GM12878 (cell line): ENCODE measurements around the gene FLAD1. TPM values are rescaled to one million over a fixed set of nuclear protein-coding genes. Genes with fewer than 3 reads are reported as not detected.

Source experiments
- CBX3 ChIP-seq: fragments of 200-600 bp; sonication (generic); IDR thresholded peaks from 2 replicates; pipeline ENCODE4 v1.6.1; 2016; ENCODE audit warnings: low read depth, borderline replicate concordance
- CHD4 ChIP-seq: fragments of 200-600 bp; sonication (generic); IDR thresholded peaks from 2 replicates; pipeline ENCODE4 v1.6.1; 2016; ENCODE audit warnings: mild to moderate bottlenecking
- FOXK2 ChIP-seq: fragments of 450-650 bp; IDR thresholded peaks from 2 replicates; pipeline ENCODE4 v1.6.1; 2017; ENCODE audit warnings: mild to moderate bottlenecking, moderate library complexity
- GABPA ChIP-seq: IDR thresholded peaks from 2 replicates; pipeline ENCODE4 v1.6.1; 2014; ENCODE audit warnings: antibody characterized with exemption, low read depth, mild to moderate bottlenecking, inconsistent platforms
- GATAD2B ChIP-seq: fragments of 450-650 bp; conservative IDR thresholded peaks from 2 replicates; pipeline ENCODE4 v1.6.1; 2017; ENCODE audit warnings: low read depth, mild to moderate bottlenecking, moderate library complexity
- IKZF1 ChIP-seq: fragments of 450-650 bp; conservative IDR thresholded peaks from 2 replicates; pipeline ENCODE4 v1.6.1; 2017; ENCODE audit warnings: antibody characterized with exemption, mild to moderate bottlenecking
- NR2F1 ChIP-seq: fragments of 450-650 bp; conservative IDR thresholded peaks from 2 replicates; pipeline ENCODE4 v1.6.1; 2017; ENCODE audit warnings: mild to moderate bottlenecking
- POLR2A ChIP-seq: IDR thresholded peaks from 2 replicates; pipeline ENCODE4 v1.6.1; 2011; ENCODE audit warnings: low read depth, mild to moderate bottlenecking, low read length
- RAD51 ChIP-seq: fragments of 450-650 bp; IDR thresholded peaks from 2 replicates; pipeline ENCODE4 v1.6.1; 2016; ENCODE audit warnings: moderate library complexity, mild to moderate bottlenecking, inconsistent platforms
- polyA plus RNA-seq, 11 experiments: library from polyadenylated mRNA; depleted of rRNA in 4 of 11; unstranded in 6 of 11; stranded (reverse) in 5 of 11; fragments of >200 nt; fragmentation: Nextera tagmentation in 4 of 11; fragmentation: Illumina TruSeq in 1 of 11; extraction: Ambion mirVana in 4 of 11; extraction: Trizol in 1 of 11; gene quantifications; 1 replicate in 1 of 11; 2 replicates in 10 of 11; pipeline versions ENCODE4 v1.2.1 to v1.2.3, GENCODE V29; 2011 to 2016; ENCODE audit warnings: inconsistent platforms in 2 of 11, missing spikeins in 2 of 11, low read depth in 1 of 11
- total RNA-seq, 4 experiments: library from RNA; depleted of rRNA in 3 of 4; stranded (reverse); fragments of >200 nt in 3 of 4; fragmentation: Illumina TruSeq in 1 of 4; extraction: Trizol in 1 of 4; gene quantifications; 2 replicates each; pipeline versions ENCODE4 v1.2.1 to v1.2.3, GENCODE V29; 2013 to 2021
- TF ChIP-seq, protein P1 (sequence below): fragments of 450-650 bp; IDR thresholded peaks from 2 replicates; pipeline ENCODE4 v1.6.1; 2017; ENCODE audit warnings: mild to moderate bottlenecking, moderate library complexity
- TF ChIP-seq, protein P2 (sequence below): fragments of 450-650 bp; IDR thresholded peaks from 2 replicates; pipeline ENCODE4 v1.6.1; 2017; ENCODE audit warnings: low read depth, mild to moderate bottlenecking, moderate library complexity
- TF ChIP-seq, protein P3 (sequence below): fragments of 450-650 bp; IDR thresholded peaks from 2 replicates; pipeline ENCODE4 v1.6.1; 2016; ENCODE audit warnings: mild to moderate bottlenecking, moderate library complexity, borderline replicate concordance
- TF ChIP-seq, protein P4 (sequence below): IDR thresholded peaks from 2 replicates; pipeline ENCODE4 v1.6.1; 2012; ENCODE audit warnings: low read length, inconsistent platforms
- TF ChIP-seq, protein P5 (sequence below): IDR thresholded peaks from 2 replicates; pipeline ENCODE4 v1.6.1; 2011; ENCODE audit warnings: borderline replicate concordance, low read depth, mild to moderate bottlenecking, moderate library complexity, mixed read lengths, low read length; ENCODE audit not compliant: insufficient read depth; ENCODE audit errors: extremely low read length
- TF ChIP-seq, protein P6 (sequence below): IDR thresholded peaks from 2 replicates; pipeline ENCODE4 v1.6.1; 2011; ENCODE audit warnings: low read depth, mild to moderate bottlenecking, low read length, moderate library complexity, borderline replicate concordance; ENCODE audit errors: extremely low read depth

Gene FLAD1
- total and polyA plus RNA-seq, 10 of the 15 experiments (the other 5 are each of a cell fraction or from before 2014, with no cell fraction given), result 22.9 to 93.4 (median 56.6) TPM

DNA sequence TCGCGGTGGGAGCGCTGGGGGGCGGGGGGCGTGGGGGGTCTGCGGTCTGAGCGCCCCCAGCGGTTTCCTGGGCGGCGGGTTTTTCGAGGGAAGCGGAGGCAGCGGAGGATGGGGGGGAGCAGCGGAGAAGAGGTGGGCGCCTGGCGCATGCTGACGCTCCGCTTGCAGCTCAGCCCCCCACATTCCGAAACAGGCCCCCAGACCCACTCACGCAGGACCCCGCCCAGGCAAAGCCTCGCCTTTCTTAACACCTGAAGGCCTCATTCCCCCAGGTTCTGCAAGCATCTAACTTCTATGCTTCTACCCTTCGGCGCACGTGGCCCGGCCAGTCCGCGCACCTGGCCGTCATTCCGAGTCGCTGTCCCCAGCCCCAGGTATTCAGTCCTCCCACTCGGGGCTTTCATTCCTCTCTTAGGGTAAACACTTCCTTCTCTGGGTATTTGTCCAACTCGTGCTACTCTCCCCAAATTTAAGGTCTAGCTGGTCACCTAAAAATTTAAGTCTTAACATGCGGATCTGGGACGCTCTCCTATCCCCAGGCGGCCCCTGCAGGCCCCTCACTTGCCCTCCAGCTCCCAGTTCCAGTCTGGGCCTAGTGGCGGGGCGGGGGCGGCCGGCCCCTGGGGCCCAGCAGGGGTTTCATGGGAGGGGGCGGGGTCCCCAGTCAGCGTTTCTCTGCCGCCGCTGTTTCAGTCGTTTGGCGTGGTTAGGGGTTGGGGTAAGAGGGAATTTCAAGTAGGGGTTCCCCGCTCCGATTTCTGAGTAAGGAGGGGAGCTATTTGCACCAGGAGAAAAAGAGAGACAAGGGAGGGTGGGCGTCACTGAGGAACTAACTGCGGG is 16.6 kb downstream of the FLAD1 start (continued):
- TF ChIP-seq, protein P1, sequence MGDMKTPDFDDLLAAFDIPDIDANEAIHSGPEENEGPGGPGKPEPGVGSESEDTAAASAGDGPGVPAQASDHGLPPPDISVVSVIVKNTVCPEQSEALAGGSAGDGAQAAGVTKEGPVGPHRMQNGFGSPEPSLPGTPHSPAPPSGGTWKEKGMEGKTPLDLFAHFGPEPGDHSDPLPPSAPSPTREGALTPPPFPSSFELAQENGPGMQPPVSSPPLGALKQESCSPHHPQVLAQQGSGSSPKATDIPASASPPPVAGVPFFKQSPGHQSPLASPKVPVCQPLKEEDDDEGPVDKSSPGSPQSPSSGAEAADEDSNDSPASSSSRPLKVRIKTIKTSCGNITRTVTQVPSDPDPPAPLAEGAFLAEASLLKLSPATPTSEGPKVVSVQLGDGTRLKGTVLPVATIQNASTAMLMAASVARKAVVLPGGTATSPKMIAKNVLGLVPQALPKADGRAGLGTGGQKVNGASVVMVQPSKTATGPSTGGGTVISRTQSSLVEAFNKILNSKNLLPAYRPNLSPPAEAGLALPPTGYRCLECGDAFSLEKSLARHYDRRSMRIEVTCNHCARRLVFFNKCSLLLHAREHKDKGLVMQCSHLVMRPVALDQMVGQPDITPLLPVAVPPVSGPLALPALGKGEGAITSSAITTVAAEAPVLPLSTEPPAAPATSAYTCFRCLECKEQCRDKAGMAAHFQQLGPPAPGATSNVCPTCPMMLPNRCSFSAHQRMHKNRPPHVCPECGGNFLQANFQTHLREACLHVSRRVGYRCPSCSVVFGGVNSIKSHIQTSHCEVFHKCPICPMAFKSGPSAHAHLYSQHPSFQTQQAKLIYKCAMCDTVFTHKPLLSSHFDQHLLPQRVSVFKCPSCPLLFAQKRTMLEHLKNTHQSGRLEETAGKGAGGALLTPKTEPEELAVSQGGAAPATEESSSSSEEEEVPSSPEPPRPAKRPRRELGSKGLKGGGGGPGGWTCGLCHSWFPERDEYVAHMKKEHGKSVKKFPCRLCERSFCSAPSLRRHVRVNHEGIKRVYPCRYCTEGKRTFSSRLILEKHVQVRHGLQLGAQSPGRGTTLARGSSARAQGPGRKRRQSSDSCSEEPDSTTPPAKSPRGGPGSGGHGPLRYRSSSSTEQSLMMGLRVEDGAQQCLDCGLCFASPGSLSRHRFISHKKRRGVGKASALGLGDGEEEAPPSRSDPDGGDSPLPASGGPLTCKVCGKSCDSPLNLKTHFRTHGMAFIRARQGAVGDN, result peak; percentile 30; the same call in 1 of the 2 replicates
- TF ChIP-seq, protein P2, sequence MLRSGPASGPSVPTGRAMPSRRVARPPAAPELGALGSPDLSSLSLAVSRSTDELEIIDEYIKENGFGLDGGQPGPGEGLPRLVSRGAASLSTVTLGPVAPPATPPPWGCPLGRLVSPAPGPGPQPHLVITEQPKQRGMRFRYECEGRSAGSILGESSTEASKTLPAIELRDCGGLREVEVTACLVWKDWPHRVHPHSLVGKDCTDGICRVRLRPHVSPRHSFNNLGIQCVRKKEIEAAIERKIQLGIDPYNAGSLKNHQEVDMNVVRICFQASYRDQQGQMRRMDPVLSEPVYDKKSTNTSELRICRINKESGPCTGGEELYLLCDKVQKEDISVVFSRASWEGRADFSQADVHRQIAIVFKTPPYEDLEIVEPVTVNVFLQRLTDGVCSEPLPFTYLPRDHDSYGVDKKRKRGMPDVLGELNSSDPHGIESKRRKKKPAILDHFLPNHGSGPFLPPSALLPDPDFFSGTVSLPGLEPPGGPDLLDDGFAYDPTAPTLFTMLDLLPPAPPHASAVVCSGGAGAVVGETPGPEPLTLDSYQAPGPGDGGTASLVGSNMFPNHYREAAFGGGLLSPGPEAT, result peak; percentile 55; the same call in 1 of the 2 replicates
- TF ChIP-seq, protein P3, sequence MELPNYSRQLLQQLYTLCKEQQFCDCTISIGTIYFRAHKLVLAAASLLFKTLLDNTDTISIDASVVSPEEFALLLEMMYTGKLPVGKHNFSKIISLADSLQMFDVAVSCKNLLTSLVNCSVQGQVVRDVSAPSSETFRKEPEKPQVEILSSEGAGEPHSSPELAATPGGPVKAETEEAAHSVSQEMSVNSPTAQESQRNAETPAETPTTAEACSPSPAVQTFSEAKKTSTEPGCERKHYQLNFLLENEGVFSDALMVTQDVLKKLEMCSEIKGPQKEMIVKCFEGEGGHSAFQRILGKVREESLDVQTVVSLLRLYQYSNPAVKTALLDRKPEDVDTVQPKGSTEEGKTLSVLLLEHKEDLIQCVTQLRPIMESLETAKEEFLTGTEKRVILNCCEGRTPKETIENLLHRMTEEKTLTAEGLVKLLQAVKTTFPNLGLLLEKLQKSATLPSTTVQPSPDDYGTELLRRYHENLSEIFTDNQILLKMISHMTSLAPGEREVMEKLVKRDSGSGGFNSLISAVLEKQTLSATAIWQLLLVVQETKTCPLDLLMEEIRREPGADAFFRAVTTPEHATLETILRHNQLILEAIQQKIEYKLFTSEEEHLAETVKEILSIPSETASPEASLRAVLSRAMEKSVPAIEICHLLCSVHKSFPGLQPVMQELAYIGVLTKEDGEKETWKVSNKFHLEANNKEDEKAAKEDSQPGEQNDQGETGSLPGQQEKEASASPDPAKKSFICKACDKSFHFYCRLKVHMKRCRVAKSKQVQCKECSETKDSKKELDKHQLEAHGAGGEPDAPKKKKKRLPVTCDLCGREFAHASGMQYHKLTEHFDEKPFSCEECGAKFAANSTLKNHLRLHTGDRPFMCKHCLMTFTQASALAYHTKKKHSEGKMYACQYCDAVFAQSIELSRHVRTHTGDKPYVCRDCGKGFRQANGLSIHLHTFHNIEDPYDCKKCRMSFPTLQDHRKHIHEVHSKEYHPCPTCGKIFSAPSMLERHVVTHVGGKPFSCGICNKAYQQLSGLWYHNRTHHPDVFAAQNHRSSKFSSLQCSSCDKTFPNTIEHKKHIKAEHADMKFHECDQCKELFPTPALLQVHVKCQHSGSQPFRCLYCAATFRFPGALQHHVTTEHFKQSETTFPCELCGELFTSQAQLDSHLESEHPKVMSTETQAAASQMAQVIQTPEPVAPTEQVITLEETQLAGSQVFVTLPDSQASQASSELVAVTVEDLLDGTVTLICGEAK, result no peak
- no peak for TF ChIP-seq FOXK2
- TF ChIP-seq NR2F1, result no peak
- no peak for TF ChIP-seq GABPA
- no peak for TF ChIP-seq CHD4
- TF ChIP-seq, protein P4, sequence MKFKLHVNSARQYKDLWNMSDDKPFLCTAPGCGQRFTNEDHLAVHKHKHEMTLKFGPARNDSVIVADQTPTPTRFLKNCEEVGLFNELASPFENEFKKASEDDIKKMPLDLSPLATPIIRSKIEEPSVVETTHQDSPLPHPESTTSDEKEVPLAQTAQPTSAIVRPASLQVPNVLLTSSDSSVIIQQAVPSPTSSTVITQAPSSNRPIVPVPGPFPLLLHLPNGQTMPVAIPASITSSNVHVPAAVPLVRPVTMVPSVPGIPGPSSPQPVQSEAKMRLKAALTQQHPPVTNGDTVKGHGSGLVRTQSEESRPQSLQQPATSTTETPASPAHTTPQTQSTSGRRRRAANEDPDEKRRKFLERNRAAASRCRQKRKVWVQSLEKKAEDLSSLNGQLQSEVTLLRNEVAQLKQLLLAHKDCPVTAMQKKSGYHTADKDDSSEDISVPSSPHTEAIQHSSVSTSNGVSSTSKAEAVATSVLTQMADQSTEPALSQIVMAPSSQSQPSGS, result no peak
- TF ChIP-seq, protein P5, sequence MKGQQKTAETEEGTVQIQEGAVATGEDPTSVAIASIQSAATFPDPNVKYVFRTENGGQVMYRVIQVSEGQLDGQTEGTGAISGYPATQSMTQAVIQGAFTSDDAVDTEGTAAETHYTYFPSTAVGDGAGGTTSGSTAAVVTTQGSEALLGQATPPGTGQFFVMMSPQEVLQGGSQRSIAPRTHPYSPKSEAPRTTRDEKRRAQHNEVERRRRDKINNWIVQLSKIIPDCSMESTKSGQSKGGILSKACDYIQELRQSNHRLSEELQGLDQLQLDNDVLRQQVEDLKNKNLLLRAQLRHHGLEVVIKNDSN, result peak; percentile 52
- TF ChIP-seq GATAD2B, result peak; percentile 20; the same call in 1 of the 2 replicates
- no peak; the same call in 1 of the 2 replicates for TF ChIP-seq IKZF1
- TF ChIP-seq CBX3, result no peak
- TF ChIP-seq, protein P6, sequence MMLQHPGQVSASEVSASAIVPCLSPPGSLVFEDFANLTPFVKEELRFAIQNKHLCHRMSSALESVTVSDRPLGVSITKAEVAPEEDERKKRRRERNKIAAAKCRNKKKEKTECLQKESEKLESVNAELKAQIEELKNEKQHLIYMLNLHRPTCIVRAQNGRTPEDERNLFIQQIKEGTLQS, result no peak
- TF ChIP-seq RAD51, result peak; percentile 30
- TF ChIP-seq POLR2A, result peak; percentile 58
